Chondrocyte (in vitro differentiated cells): ENCODE results near the gene GBE1. TPM values are rescaled to one million over a fixed set of nuclear protein-coding genes. Genes with fewer than 3 reads are reported as not detected.

ENCODE experiments used
- DNase-seq: peaks from one replicate; pipeline ENCODE4 v3.0.0; 2021; ENCODE audit warnings: mixed read lengths, low spot score
- H3K27ac Mint-ChIP-seq: one replicate; pipeline ENCODE4 v1.8.0; 2021; ENCODE audit warnings: mild to moderate bottlenecking, moderate library complexity, mixed read lengths; ENCODE audit not compliant: unreplicated experiment
- H3K27me3 Mint-ChIP-seq: 2 replicates; pipeline ENCODE4 v1.8.0; 2021; ENCODE audit warnings: low read depth, mixed read lengths
- H3K36me3 Mint-ChIP-seq: 2 replicates; pipeline ENCODE4 v1.8.0; 2021; ENCODE audit warnings: low read depth, mixed read lengths
- H3K4me1 Mint-ChIP-seq: 2 replicates; pipeline ENCODE4 v1.8.0; 2021; ENCODE audit warnings: low read depth, mild to moderate bottlenecking, mixed read lengths
- H3K4me3 Mint-ChIP-seq: one replicate; pipeline ENCODE4 v1.8.0; 2021; ENCODE audit warnings: mild to moderate bottlenecking, moderate library complexity, mixed read lengths; ENCODE audit not compliant: unreplicated experiment
- H3K9me3 Mint-ChIP-seq: 2 replicates; pipeline ENCODE4 v1.8.0; 2021; ENCODE audit warnings: low read depth, mixed read lengths
- total RNA-seq: library from RNA; stranded (reverse); gene quantifications from 3 replicates; pipeline ENCODE4 v1.2.1, GENCODE V29; 2021
- TF ChIP-seq, protein P1 (sequence below): fragments of 200-600 bp; sonication (generic); IDR thresholded peaks from 2 replicates; pipeline ENCODE4 v1.5.0; 2021; ENCODE audit warnings: antibody characterized with exemption, mild to moderate bottlenecking, moderate library complexity

Gene GBE1
- total RNA-seq, 1 donor from 2014 or later: 53.8 TPM

DNA sequence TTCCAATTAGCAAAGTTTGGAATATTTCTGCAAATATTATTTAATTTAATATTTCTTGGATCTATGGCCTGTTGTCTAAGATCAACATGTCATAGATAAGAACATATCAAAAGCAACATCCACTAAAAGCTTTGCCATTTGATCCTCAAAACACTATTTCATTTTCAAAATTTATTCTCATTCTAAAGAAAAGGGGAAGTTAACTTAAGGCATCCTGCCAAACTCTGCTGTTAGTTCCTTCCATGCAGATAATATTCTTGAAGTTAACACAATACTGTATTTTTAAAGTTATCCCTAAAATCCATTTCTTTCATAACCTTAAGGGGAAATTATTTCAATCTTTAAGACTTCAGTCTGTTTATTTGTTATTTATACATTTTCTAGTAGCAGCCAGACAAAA, 28.2 kb upstream of the GBE1 start:
- Mint-ChIP-seq H3K4me1 (peaks cover 7% of the 10 kb centered on the region), H3K36me3 (no peaks in the 10 kb centered on the region), H3K9me3 (no peaks in the 10 kb centered on the region), H3K27ac (no peak overlapping the region), H3K27me3 (no peaks in the 10 kb centered on the region), H3K4me3 (no peak overlapping the region)
- TF ChIP-seq, protein P1, sequence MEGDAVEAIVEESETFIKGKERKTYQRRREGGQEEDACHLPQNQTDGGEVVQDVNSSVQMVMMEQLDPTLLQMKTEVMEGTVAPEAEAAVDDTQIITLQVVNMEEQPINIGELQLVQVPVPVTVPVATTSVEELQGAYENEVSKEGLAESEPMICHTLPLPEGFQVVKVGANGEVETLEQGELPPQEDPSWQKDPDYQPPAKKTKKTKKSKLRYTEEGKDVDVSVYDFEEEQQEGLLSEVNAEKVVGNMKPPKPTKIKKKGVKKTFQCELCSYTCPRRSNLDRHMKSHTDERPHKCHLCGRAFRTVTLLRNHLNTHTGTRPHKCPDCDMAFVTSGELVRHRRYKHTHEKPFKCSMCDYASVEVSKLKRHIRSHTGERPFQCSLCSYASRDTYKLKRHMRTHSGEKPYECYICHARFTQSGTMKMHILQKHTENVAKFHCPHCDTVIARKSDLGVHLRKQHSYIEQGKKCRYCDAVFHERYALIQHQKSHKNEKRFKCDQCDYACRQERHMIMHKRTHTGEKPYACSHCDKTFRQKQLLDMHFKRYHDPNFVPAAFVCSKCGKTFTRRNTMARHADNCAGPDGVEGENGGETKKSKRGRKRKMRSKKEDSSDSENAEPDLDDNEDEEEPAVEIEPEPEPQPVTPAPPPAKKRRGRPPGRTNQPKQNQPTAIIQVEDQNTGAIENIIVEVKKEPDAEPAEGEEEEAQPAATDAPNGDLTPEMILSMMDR: no peak
- DNase-seq: no peak

DNA sequence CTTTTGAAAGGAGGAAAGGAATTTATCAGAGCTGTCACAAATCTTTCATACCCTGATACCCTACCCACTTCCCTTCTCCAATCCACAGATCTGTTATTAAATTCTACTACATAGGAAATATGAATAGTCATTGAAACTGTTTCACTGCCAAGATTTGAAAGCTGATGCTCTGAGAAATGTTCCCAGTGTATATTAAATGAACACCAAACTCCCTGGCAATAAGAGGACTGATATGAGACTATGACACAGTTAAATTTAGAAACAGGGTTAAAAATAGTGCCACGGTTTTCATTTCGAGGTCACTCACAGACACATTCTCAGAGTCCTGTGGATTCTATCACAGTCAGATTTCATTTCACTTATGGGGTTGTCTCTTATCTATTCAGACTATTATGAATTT, 27.2 kb upstream of the GBE1 start:
- Mint-ChIP-seq H3K9me3 (peaks cover 2% of the 10 kb centered on the region), H3K27me3 (no peaks in the 10 kb centered on the region), H3K4me3 (no peak overlapping the region), H3K4me1 (peaks cover 7% of the 10 kb centered on the region), H3K36me3 (peaks cover under 1% of the 10 kb centered on the region), H3K27ac (peak overlapping the region; percentile 1)
- no peak for DNase-seq
- TF ChIP-seq, protein P1: no peak

DNA sequence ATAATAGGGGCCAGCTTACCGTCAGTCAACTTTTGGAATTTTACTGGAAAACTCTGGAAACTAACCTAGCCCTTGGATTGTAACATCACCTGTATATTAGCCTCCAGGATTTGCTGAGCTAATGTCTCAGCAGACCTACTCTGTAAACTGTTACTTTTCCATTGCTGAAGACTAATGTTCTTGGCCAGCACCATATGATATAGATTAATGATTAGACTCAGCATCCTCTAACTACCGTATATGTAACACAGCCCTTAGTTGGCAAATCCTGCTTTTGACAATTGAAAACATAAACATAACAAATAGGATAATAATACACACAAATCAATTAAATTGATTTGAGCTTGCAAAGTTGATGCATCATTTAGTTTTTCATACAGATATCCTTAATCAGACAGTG, 26.6 kb upstream of the GBE1 start:
- Mint-ChIP-seq H3K4me3 (no peak overlapping the region), H3K27me3 (no peaks in the 10 kb centered on the region), H3K9me3 (peaks cover 3% of the 10 kb centered on the region), H3K36me3 (peaks cover 1% of the 10 kb centered on the region), H3K27ac (peak overlapping the region; percentile 1), H3K4me1 (peaks cover 7% of the 10 kb centered on the region)
- TF ChIP-seq, protein P1: no peak
- no peak for DNase-seq

DNA sequence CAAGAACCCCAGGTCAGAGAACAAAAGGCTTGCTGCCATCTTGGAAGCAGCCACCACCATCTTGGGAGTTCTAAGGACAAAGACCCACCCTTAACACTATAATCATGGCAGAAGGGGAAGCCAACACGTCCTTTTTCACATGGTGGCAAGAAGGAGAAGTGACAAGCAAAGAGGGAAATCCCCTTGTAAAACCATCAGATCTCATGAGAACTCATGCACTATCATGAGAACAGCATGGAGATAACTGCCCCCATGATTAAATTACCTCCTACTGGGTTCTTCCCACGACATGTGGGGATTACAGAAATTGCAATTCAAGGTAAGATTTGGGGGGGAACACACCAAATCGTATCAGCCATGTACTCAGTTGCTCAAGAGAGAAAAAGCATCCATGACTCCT, 21.1 kb upstream of the GBE1 start:
- TF ChIP-seq, protein P1: no peak
- H3K27ac Mint-ChIP-seq: no peak overlapping the region
- no peak for DNase-seq
- no peak overlapping the region for H3K4me3 Mint-ChIP-seq
- no peaks in the 10 kb centered on the region for H3K27me3 Mint-ChIP-seq
- peaks cover 9% of the 10 kb centered on the region for H3K9me3 Mint-ChIP-seq
- H3K36me3 Mint-ChIP-seq: peaks cover 1% of the 10 kb centered on the region
- H3K4me1 Mint-ChIP-seq: peaks cover 5% of the 10 kb centered on the region

DNA sequence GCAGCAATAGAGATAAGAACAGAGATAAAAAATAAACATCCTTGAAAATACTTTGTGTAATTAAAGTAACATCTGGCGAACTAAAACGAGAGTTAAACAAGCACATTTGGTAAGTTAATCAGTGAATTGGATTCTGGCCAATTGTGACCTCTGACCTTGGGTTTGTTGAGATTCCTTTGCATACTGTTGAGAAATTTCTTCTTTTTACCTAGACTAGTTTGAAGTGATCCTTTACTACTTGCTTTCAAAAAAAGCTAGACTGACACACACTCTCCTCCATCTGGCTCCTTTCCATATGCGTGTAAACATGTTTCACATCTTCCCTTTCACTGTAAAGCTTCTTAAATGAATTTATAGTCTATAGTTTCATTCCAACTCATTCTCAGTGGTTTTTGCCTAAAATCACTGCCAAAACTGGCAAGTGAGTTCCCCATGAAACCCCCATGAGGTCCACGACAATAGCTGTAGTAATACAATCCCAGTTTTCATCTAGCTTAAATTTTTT, 17.3 kb upstream of the GBE1 start:
- peaks cover 9% of the 10 kb centered on the region for H3K9me3 Mint-ChIP-seq
- H3K4me3 Mint-ChIP-seq: no peak overlapping the region
- H3K27ac Mint-ChIP-seq: no peak overlapping the region
- no peak for DNase-seq
- H3K36me3 Mint-ChIP-seq: peaks cover 1% of the 10 kb centered on the region
- TF ChIP-seq, protein P1: no peak
- peaks cover 5% of the 10 kb centered on the region for H3K4me1 Mint-ChIP-seq
- H3K27me3 Mint-ChIP-seq: no peaks in the 10 kb centered on the region
